Neural progenitor cell (in vitro differentiated cells): ENCODE results near the gene TNFRSF9.
"Not testable (repeated sequence)": the region's sequence is repeated elsewhere in the genome, so short reads cannot be mapped to it uniquely, and the experiment has no call there.

Experiments used
- EZH2 ChIP-seq: fragments of 200-600 bp; sonication (generic); IDR thresholded peaks from 2 replicates; pipeline ENCODE4 v1.6.1; 2017; ENCODE audit warnings: antibody characterized with exemption, mild to moderate bottlenecking, moderate library complexity
- TF ChIP-seq, protein P1 (sequence below): fragments of 200-600 bp; sonication (generic); IDR thresholded peaks from 2 replicates; pipeline ENCODE4 v1.5.1; 2017; ENCODE audit warnings: antibody characterized with exemption, mild to moderate bottlenecking

DNA sequence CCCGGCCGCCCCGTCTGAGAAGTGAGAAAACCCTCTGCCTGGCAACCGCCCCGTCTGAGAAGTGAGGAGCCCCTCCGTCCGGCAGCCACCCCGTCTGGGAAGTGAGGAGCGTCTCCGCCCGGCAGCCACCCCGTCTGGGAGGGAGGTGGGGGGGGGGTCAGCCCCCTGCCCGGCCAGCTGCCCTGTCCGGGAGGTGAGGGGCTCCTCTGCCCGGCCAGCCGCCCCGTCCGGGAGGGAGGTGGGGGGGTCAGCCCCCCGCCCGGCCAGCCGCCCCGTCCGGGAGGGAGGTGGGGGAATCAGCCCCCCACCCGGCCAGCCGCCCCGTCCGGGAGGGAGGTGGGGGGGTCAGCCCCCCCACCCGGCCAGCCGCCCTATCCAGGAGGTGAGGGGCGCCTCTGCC lies 12.2 kb upstream of the TNFRSF9 start:
- TF ChIP-seq, protein P1, sequence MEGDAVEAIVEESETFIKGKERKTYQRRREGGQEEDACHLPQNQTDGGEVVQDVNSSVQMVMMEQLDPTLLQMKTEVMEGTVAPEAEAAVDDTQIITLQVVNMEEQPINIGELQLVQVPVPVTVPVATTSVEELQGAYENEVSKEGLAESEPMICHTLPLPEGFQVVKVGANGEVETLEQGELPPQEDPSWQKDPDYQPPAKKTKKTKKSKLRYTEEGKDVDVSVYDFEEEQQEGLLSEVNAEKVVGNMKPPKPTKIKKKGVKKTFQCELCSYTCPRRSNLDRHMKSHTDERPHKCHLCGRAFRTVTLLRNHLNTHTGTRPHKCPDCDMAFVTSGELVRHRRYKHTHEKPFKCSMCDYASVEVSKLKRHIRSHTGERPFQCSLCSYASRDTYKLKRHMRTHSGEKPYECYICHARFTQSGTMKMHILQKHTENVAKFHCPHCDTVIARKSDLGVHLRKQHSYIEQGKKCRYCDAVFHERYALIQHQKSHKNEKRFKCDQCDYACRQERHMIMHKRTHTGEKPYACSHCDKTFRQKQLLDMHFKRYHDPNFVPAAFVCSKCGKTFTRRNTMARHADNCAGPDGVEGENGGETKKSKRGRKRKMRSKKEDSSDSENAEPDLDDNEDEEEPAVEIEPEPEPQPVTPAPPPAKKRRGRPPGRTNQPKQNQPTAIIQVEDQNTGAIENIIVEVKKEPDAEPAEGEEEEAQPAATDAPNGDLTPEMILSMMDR = not testable (repeated sequence)
- TF ChIP-seq EZH2 = not testable (repeated sequence)
